Astrocyte (in vitro differentiated cells and primary cell): ENCODE results near the gene ST3GAL6.

ENCODE experiments used
- EZH2 ChIP-seq: IDR thresholded peaks from 2 replicates; pipeline ENCODE4 v1.6.1; 2012; ENCODE audit warnings: mild to moderate bottlenecking, low read length, inconsistent platforms; ENCODE audit not compliant: insufficient read depth
- TF ChIP-seq, protein P1 (sequence below): IDR thresholded peaks from 2 replicates; pipeline ENCODE4 v1.5.1; 2011; ENCODE audit warnings: low read depth, mild to moderate bottlenecking, inconsistent platforms, low read length, moderate library complexity; ENCODE audit not compliant: insufficient read depth

- TF ChIP-seq, protein P1, sequence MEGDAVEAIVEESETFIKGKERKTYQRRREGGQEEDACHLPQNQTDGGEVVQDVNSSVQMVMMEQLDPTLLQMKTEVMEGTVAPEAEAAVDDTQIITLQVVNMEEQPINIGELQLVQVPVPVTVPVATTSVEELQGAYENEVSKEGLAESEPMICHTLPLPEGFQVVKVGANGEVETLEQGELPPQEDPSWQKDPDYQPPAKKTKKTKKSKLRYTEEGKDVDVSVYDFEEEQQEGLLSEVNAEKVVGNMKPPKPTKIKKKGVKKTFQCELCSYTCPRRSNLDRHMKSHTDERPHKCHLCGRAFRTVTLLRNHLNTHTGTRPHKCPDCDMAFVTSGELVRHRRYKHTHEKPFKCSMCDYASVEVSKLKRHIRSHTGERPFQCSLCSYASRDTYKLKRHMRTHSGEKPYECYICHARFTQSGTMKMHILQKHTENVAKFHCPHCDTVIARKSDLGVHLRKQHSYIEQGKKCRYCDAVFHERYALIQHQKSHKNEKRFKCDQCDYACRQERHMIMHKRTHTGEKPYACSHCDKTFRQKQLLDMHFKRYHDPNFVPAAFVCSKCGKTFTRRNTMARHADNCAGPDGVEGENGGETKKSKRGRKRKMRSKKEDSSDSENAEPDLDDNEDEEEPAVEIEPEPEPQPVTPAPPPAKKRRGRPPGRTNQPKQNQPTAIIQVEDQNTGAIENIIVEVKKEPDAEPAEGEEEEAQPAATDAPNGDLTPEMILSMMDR: no peak
- no peak for TF ChIP-seq EZH2
Measured at GRCh38 chr3:98777286-98777685, 14.1 kb downstream of the ST3GAL6 start.
